Measurements from ENCODE around the gene TMEM131.
"Not testable (repeated sequence)": the region's sequence is repeated elsewhere in the genome, so short reads cannot be mapped to it uniquely, and the experiment has no call there.

TMEM131 gene

GRCh38 chr2:97995734-97996624 lies at the start of gene TMEM131:
Gene TMEM131, minus strand, starts transcription at chr2:97995948. Its CDS starts 286 bp downstream, at chr2:97995662.
- peak; percentile 97 for DNase-seq

DNA sequence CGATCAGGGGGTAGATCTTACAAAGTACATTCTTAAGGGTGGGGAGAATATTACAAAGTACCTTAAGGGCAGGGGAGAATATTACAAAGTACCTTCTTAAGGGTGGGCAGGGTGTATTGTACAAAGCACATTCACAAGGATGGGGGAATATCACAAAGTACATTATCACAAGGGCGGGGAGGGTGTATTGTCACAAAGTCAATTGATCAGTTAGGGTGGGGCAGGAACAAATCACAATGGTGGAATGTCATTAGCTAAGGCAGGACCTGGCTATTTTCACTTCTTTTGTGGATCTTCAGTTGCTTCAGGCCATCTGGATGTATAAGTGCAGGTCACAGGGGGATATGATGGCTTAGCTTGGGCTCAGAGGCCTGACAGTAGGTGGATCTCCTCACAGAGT lies 49.0 kb upstream of the TMEM131 start:
- DNase-seq, result not testable (repeated sequence)

DNA sequence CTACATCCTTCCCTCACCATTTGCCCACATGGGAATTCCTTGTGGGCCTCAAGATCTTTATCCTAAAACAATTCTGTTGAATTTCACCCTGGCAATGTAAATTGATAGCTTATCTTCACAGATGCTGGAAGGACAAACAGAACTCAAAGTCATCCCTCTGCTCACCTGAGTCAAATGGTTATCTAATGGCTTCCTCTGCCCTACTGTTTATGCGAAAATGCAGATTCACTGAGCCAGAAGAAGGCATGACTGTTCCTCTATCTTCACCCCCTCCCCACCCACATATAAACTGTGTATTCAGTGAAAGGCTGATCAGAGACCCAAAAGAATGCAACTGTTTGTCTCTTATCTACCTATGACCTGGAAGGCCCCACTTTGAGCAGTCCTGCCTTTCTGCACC lies 47.4 kb upstream of the TMEM131 start:
- no peak for DNase-seq

DNA sequence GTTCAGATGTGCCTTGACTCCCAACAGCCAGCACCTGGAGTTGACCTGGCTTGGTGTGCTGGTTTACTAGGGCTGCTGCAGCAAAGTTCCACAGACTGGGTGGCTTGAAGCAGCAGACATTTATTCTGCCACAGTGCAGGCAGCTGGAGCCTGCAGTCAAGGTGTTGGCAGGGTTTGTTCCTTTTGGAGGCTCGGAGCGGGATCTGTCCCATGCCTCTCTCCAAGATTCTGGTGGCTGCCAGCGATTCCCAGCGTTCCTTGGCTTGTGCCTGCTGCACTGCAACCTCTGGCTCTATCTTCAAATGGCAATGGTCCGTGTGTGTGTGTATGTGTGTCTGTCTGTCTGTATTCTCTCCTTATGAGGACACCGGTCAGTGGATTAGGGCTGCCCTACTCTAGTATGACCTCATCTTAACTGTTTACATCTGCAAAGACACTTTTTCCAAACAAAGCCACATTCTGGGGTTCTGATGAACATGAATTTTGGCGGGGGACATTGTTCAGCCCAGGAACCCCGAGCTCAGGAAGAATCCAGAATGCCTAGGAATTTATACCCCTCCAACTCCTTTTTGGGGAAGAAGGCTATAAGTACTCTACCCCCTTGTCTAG lies 44.7 kb upstream of the TMEM131 start:
- DNase-seq, result no peak

GRCh38 chr2:98039085-98039756 lies 43.5 kb upstream of the TMEM131 start:
- no peak for DNase-seq

DNA sequence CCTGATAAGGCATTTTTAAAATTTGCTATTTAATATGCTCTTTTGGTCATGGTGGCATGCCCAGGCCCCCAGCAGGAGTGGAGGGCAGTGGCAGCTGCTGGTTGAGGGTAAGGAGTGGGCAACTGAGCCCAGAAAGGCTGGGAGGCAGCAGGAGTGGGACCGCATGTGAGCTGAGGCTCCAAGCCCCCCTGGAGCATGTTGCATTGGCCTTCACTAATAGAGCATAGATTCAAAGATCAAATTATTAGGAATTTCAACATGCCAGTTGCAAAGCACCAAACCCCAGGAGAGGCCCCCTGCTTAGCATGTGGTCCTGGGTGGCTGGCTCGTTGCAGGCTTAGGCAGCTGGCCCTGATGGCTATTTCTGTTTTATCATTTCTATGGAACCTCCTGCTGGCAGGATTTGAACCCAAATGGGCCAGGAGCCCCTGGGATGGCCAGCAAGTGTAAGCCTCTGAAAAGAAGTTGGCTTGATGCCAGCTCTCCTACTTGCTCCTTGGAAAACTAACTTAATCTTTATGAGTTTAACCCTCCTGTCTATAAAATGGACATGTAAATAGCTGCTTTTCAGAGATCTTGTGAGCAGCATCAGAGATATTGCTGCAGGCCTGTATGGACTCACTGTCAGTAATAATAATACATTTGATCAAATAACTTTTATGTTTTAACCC lies 42.1 kb upstream of the TMEM131 start:
- DNase-seq, result no peak

DNA sequence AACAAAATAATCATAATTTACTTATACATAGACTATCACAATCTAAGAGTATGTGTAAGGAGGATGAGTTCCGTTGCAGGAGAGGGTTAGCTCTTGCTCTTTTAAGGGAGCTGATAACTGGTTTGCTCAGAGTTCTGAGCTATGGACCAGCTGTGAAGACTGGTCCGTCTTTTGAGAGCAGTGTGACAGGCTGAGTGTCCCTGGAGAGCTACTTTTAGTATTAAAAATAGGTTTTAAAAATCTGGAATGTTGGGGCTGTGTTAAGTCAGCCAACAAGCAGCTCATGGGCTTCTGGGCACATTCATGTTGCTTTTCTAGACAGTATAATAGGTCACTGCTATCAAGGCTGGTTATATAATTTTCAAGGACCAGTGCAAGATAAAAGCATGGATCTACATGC lies 41.5 kb upstream of the TMEM131 start:
- no peak for DNase-seq

DNA sequence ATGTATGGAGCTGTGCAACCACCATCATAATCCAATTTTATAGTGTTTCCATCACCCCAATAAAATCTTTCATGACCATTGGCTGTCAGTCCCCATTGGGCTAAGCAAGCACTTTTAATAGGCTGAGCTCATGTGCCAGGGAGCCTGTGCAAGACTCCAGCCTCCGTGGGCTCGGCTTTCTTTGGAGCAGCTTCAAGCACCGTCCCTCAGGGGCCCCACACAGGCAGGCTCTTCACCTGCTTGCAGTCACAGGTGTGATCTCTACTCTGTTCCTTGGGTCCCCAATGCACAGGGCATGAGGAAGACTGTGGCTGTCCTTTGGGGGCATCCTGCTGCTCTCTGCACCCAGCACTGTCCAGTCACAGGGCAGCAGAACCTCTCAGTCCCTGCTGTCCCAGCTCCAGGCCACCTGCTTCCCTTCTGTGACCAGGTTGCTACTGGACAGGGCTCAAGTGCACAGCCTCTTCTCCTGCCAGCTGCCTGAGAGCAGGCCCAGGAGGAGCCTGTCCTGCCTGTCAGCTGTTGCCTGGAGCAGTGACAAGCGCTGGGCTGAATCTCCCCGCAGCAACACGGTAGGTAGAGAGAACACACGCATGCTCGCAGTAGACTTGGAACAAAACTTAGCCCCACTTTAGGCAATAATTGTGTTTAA lies 40.7 kb upstream of the TMEM131 start:
- DNase-seq, result no peak

DNA sequence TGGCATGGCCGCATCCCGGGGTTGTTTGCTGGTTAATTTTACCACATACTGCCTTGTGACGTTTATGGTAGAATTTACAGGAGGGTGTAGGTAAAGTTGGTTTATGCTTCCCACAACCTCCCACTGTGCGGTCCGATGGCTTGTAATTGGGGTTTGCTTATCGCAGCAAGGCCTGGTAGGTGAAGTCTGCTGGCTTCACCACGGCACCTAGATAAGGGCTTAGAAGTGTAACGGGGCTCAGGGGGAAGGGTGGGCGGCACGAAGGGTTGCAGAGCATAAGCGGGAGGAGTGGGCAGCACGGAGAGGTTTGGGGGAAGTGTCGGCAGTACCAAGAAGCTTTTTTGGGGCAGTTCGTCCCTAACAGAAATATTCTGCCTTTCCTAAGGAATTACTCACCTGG lies 39.0 kb upstream of the TMEM131 start:
- DNase-seq, result no peak

DNA sequence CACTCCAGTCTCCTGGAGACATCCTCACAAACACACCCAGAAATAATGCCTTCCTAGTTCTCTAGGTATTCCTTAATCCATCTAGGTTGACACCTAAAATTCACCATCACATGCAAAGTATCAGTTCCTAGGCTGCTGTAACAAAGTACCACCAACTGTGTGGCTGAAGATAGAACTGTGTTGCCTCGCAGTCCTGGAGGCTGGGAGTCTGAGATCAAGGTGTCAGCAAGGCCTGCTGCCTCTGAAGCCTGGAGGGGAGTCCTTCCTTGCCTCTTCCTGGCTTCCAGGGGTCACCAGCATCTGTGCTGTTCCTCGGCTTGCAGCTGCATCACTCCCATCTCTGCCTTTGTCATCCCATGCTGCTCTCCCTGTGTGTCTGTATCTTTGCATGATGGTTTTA lies 36.3 kb upstream of the TMEM131 start:
- no peak for DNase-seq

DNA sequence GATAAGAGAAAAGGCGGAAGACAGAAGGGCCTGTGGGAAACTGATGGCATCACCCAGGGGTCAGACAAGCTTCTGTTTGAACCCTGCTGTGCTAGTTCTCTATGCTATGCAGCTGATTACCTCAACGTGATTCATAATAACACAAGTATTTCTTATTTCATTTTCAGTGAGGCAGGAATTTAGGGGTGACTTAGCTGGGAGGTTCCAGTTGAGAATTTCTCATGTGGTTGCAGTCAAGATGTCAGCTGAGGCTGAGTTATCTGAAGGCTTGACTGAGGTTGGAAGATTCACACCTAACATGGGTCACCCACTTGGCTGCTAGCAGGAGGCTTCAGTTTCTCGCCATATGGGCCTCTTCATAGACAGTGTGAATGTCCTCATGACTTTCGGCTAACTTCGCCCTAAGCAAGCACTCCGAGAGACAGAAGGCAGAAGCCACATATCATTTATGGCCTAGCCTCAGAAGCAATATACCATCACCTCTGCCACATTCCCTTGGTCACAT lies 34.0 kb upstream of the TMEM131 start:
- DNase-seq, result no peak

- no peak for DNase-seq
These were observed 33.4 kb upstream of the TMEM131 start for GRCh38 chr2:98028931-98029717.

DNA sequence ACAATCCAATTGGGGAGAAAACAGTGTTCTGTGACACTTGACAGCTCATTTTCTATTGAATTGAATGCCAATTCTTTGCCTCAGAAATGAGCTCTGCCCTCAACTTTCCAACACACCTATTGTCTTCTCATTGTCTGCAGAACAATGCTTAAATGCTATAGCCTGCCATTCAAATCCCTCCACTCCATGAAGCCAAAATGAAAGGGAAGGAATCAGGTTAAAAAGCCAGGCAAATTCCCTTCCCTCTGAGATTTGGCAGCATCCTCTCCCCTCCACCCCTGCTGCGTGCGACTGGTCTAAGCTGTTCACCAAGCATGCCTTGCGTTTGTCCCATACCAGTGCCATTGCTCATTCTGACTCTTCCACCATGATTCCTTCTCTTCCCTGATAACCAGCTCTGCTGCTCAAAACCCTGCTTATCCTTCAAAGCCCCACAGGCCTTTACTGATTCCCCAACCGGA lies 32.4 kb upstream of the TMEM131 start:
- DNase-seq, result no peak

- no peak for DNase-seq
These were observed 31.8 kb upstream of the TMEM131 start for GRCh38 chr2:98027538-98027937.

DNA sequence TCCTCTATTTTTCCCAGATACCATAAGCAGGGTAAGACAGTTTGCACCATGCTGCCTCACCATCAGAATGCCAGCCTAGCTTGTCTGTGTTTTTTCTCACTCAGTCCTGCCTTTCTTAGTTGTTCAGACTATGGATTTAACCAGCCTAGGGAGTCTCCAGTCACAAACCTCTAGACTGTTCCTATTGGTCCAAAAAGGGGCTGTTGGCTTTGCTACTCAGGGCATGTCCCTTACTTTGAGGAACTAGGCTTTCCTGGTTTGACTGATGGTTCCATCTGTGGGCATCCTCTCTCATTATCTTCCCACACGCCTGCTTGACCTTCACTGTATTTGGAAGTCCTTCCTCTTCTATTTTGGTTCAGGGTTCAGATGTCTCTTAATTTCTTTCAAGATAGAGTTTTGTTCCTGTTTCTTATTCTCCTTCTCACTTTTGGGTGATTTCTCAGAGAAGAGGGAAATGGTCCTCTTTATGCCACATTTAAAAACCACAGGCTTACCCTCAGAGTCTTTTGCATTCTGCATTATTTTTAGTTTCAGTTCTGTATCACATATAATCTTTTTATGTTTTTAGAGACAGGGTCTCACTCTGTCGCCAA lies 31.3 kb upstream of the TMEM131 start:
- no peak for DNase-seq

DNA sequence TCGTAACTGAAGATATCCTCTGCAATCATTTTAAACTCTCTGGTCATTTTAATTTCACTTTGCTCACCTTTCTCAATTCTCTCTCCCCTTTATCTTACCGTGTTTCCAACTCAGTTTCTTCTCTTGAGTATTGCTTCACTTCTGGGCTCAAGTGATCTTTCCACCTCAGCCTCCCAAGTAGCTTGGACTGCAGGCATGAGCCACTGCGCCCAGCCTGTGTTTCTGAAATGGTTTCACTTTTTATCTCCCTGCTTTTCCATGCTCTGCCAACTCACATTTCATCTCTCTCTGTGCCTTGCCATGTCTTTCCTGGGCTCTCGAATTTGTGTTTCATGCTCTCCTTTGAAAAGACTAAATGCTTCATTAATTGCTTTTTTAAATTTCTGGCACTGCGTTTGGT lies 30.5 kb upstream of the TMEM131 start:
- DNase-seq, result no peak

DNA sequence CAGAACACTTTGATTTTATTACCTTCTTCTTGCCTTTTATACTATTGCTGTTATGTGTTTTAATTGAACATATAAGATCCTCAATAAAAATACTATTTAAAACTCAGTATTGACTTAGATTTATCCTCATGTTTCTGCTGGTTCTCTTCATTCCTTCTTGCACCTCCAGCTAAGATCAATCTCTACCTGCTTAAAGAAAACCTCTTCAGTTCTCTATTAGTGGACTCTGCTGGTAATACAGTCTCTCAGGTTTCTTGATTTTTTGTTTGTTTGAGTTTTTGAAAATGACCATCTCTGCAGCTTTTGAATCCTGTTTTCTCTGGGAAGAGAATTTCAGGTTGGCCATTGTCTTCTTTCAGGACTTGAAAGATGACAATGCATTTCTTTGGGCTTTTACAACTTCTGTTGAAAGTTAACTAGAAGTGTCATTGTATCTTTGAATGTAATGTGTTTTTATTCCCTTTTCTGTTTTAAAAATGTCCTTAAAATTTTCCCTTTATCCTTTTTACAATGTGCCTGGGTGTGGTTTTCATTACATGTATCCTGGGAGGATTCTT lies 29.8 kb upstream of the TMEM131 start:
- DNase-seq, result no peak

DNA sequence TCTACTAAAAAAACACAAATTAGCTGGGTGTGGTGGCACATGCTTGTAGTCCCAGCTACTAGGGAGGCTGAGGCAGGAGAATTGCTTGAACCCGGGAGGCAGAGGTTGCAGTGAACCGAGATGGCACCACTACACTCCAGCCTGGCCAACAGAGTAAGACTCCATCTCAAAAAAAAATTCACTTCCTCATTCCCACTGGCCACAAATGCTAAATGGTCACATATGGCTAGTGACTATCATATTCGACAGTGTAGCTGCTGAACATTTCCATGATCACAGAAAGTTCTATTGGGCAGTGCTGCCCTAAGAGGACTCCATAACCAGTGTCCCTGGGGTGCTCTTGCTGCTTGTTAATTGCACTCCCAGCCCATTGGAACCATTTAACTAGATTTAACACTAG lies 26.3 kb upstream of the TMEM131 start:
- DNase-seq, result not testable (repeated sequence)

DNA sequence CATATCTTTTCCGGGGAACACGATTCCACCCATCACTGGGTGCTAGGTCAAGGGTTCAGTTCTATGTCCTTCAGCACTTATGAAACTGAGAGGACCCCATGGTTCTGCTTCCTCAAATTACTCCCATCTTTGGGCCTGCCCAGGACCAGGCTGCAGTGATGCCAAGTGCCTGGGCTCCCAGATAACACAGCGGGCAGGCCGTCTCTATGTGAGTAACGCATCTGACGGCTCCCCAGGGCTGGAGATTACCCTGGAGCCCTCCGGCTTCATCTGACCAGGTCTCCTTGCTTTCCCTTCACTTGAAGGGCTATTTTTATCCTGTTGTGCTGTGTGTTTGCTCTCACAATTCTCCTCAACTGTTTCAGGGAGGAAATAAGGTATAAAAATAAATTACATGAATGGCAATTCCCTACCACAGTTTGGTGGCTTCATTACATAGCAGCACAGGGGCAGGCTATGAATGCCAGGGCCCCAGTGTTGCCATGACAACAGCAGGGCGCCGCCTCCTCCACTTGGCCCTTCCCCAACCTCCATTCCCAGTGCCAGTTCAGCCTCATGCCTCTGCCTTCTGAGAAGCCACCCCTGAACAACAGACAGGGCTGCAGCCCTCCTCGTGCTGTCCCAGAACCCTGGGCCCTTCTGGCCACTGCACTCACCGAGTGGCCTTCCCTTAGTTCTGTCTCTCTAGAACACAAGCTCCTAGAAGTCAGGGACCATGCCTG lies 25.4 kb upstream of the TMEM131 start:
- no peak for DNase-seq

- DNase-seq, result no peak
These were observed 24.8 kb upstream of the TMEM131 start for GRCh38 chr2:98020516-98020915.

Data from activated naive CD4-positive, alpha-beta T cell treated with anti-CD3 and anti-CD28 coated beads, Interleukin-2, amount 50 U/mL, for 16 hours (primary cell).